Cardiac muscle cell (in vitro differentiated cells and primary cell): Measurements from ENCODE around the gene SASS6. TPM values are rescaled to one million over a fixed set of nuclear protein-coding genes. Genes with fewer than 3 reads are reported as not detected.
A peak's percentile ranks its signal among the peaks of the same experiment; 100 is the strongest.

Source experiments
- DNase-seq, 2 donors: peaks; one replicate each; pipeline versions ENCODE4 v3.0.0 to v3.0.0-alpha.2; 2010 to 2017; ENCODE audit warnings: low read depth in 1 of 2, low spot score in 1 of 2
- H3K27ac ChIP-seq: fragments of 200-600 bp; sonication (generic); 2 replicates; pipeline ENCODE4 v1.5.1; 2016
- H3K27me3 ChIP-seq: fragments of 200-600 bp; sonication (generic); 2 replicates; pipeline ENCODE4 v1.6.0; 2016; ENCODE audit warnings: control low read depth
- H3K36me3 ChIP-seq: fragments of 200-600 bp; sonication (generic); 2 replicates; pipeline ENCODE4 v1.5.1; 2016; ENCODE audit warnings: control low read depth
- H3K4me1 ChIP-seq: fragments of 200-600 bp; sonication (generic); 2 replicates; pipeline ENCODE4 v1.8.1; 2017; ENCODE audit warnings: low read depth, mild to moderate bottlenecking, mixed run types
- H3K4me3 ChIP-seq: fragments of 200-600 bp; sonication (generic); 2 replicates; pipeline ENCODE4 v1.5.1; 2016; ENCODE audit warnings: mild to moderate bottlenecking
- H3K9me3 ChIP-seq: fragments of 200-600 bp; sonication (generic); 2 replicates; pipeline ENCODE4 v1.5.1; 2017; ENCODE audit warnings: low read depth, mild to moderate bottlenecking, control low read depth
- CTCF ChIP-seq: IDR thresholded peaks from 2 replicates; pipeline ENCODE4 v1.5.1; 2012; ENCODE audit warnings: low read depth, mild to moderate bottlenecking, low read length
- polyA plus RNA-seq: library from polyadenylated mRNA; unstranded; fragments of >200 nt; fragmentation: Nextera tagmentation; extraction: Ambion mirVana; gene quantifications from 2 replicates; pipeline ENCODE4 v1.2.1, GENCODE V29; 2016
- total RNA-seq: library from RNA; depleted of rRNA; stranded (reverse); fragments of >200 nt; gene quantifications from 2 replicates; pipeline ENCODE4 v1.2.3, GENCODE V29; 2016

The SASS6 gene
- total and polyA plus RNA-seq, 2 experiments from 2014 or later, result 2.5 to 4.2 TPM

- Histone ChIP-seq H3K27me3 (no peaks in the 10 kb centered on the region), H3K9me3 (no peaks in the 10 kb centered on the region), H3K4me3 (no peak overlapping the region), H3K36me3 (peaks cover 6% of the 10 kb centered on the region), H3K27ac (no peak overlapping the region), H3K4me1 (no peaks in the 10 kb centered on the region)
- no peak for TF ChIP-seq CTCF
- no peak for DNase-seq
Measured at GRCh38 chr1:100107696-100108095, 25.0 kb downstream of the SASS6 start.

GRCh38 chr1:100101564-100101963, 31.2 kb downstream of the SASS6 start:
- no peak overlapping the region for H3K27ac ChIP-seq
- no peak for DNase-seq
- H3K4me3 ChIP-seq, result no peak overlapping the region
- no peak for TF ChIP-seq CTCF
- H3K4me1 ChIP-seq, result no peaks in the 10 kb centered on the region
- no peaks in the 10 kb centered on the region for H3K9me3 ChIP-seq
- peaks cover 7% of the 10 kb centered on the region for H3K36me3 ChIP-seq
- H3K27me3 ChIP-seq, result no peaks in the 10 kb centered on the region

GRCh38 chr1:100100202-100100601, 32.5 kb downstream of the SASS6 start:
- no peaks in the 10 kb centered on the region for H3K4me1 ChIP-seq
- peaks cover 11% of the 10 kb centered on the region for H3K36me3 ChIP-seq
- no peaks in the 10 kb centered on the region for H3K9me3 ChIP-seq
- no peak overlapping the region for H3K4me3 ChIP-seq
- no peak overlapping the region for H3K27ac ChIP-seq
- TF ChIP-seq CTCF, result no peak
- DNase-seq, result peak in 1 of 2 donors; percentile 79
- H3K27me3 ChIP-seq, result no peaks in the 10 kb centered on the region

GRCh38 chr1:100090471-100090870, 42.3 kb downstream of the SASS6 start:
- no peaks in the 10 kb centered on the region for H3K4me1 ChIP-seq
- no peak overlapping the region for H3K27ac ChIP-seq
- no peak for TF ChIP-seq CTCF
- no peaks in the 10 kb centered on the region for H3K27me3 ChIP-seq
- no peak for DNase-seq
- H3K9me3 ChIP-seq, result no peaks in the 10 kb centered on the region
- no peak overlapping the region for H3K4me3 ChIP-seq
- peaks cover 3% of the 10 kb centered on the region for H3K36me3 ChIP-seq

GRCh38 chr1:100089082-100089481, 43.6 kb downstream of the SASS6 start:
- no peak for DNase-seq
- Histone ChIP-seq H3K27me3 (no peaks in the 10 kb centered on the region), H3K4me3 (no peak overlapping the region), H3K27ac (no peak overlapping the region), H3K9me3 (no peaks in the 10 kb centered on the region), H3K4me1 (no peaks in the 10 kb centered on the region), H3K36me3 (peaks cover 3% of the 10 kb centered on the region)
- no peak for TF ChIP-seq CTCF

- H3K4me1 ChIP-seq, result no peaks in the 10 kb centered on the region
- DNase-seq, result no peak
- TF ChIP-seq CTCF, result no peak
Measured at GRCh38 chr1:100087396-100087795, 45.3 kb downstream of the SASS6 start.

More at GRCh38 chr1:100087396-100087795, 45.3 kb downstream of the SASS6 start:
- H3K27me3 ChIP-seq, result no peaks in the 10 kb centered on the region
- no peak overlapping the region for H3K4me3 ChIP-seq
- H3K36me3 ChIP-seq, result peaks cover 13% of the 10 kb centered on the region
- no peaks in the 10 kb centered on the region for H3K9me3 ChIP-seq
- H3K27ac ChIP-seq, result no peak overlapping the region
